ENCODE measurements around the gene NEURL2.

GRCh38 chr20:45897289-45897688, 6.3 kb upstream of the NEURL2 start:
- TF ChIP-seq, protein P1, sequence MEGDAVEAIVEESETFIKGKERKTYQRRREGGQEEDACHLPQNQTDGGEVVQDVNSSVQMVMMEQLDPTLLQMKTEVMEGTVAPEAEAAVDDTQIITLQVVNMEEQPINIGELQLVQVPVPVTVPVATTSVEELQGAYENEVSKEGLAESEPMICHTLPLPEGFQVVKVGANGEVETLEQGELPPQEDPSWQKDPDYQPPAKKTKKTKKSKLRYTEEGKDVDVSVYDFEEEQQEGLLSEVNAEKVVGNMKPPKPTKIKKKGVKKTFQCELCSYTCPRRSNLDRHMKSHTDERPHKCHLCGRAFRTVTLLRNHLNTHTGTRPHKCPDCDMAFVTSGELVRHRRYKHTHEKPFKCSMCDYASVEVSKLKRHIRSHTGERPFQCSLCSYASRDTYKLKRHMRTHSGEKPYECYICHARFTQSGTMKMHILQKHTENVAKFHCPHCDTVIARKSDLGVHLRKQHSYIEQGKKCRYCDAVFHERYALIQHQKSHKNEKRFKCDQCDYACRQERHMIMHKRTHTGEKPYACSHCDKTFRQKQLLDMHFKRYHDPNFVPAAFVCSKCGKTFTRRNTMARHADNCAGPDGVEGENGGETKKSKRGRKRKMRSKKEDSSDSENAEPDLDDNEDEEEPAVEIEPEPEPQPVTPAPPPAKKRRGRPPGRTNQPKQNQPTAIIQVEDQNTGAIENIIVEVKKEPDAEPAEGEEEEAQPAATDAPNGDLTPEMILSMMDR (conservative IDR thresholded peaks at IDR 0.05; ENCODE audit: low read depth, low read length), result no peak
- TF ChIP-seq EZH2phosphoT487 (IDR thresholded peaks at IDR 0.05; ENCODE audit: borderline replicate concordance, low read length) (no peak), EZH2 (IDR thresholded peaks at IDR 0.05; ENCODE audit: low read length, unreplicated experiment) (no peak)
